ENCODE measurements around the gene PLK3.
A peak's percentile ranks its signal among the peaks of the same experiment; 100 is the strongest.
"Not testable (repeated sequence)": the region's sequence is repeated elsewhere in the genome, so short reads cannot be mapped to it uniquely, and the experiment has no call there.

Gene PLK3

DNA sequence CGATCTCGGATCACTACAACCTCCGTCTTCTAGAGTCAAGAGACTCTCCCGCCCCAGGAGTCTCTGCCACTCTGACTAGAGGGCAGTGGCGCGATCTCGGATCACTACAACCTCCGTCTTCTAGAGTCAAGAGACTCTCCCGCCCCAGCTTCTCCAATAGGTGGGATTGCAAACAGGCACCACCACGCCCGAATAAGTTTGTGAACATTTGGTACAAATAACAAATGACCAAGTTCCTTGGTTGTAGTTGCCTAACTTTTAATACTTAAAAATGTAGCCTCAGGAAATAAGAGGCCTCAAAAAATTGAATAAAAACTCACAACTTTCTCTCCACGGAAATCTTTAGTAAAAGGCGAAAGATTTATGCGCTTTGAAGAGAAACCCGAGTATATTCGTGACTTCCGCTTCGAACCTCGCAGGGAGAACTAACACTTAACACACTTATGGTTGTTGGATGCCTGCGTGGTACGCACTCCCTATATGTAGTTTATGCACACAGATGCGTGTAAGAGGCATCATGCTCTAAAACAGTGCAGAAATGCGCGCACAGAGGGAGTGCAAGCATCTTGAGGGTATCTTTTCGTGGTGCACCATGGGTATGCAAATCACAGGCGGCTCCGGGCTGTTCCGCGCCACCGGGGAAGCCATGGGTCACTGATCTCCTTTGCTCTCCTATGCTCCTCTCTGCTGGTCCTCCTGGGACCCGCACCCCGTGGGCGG lies 19.6 kb downstream of the PLK3 start:
- peak overlapping the region; percentile 69 to 97 (median 79) for H3K9ac ChIP-seq (ENCODE audit: low read length in 5 of 5)
- no peaks in the 10 kb centered on the region for H3K27me3 ChIP-seq (ENCODE audit: control insufficient read depth in 5 of 5, insufficient read depth in 4 of 5, low read length in 5 of 5)
- H3K36me3 ChIP-seq (ENCODE audit: control insufficient read depth in 5 of 5, insufficient read depth in 5 of 5, low read length in 5 of 5), result peaks cover 0 to 7% (median 2%) of the 10 kb centered on the region in 5 donors
- H3K4me3 ChIP-seq (ENCODE audit: low read depth in 1 of 5, low read length in 5 of 5), result peak overlapping the region; percentile 75 to 94 (median 81)
- peaks cover 3 to 23% (median 19%) of the 10 kb centered on the region in 5 donors for H3K4me1 ChIP-seq (ENCODE audit: control insufficient read depth in 5 of 5, insufficient read depth in 5 of 5, low read length in 5 of 5)
- H3K9me3 ChIP-seq (ENCODE audit: control insufficient read depth in 5 of 5, low read length in 5 of 5), result no peaks in the 10 kb centered on the region
- peak overlapping the region; percentile 73 for H3K27ac ChIP-seq (ENCODE audit: low read depth, low read length)

DNA sequence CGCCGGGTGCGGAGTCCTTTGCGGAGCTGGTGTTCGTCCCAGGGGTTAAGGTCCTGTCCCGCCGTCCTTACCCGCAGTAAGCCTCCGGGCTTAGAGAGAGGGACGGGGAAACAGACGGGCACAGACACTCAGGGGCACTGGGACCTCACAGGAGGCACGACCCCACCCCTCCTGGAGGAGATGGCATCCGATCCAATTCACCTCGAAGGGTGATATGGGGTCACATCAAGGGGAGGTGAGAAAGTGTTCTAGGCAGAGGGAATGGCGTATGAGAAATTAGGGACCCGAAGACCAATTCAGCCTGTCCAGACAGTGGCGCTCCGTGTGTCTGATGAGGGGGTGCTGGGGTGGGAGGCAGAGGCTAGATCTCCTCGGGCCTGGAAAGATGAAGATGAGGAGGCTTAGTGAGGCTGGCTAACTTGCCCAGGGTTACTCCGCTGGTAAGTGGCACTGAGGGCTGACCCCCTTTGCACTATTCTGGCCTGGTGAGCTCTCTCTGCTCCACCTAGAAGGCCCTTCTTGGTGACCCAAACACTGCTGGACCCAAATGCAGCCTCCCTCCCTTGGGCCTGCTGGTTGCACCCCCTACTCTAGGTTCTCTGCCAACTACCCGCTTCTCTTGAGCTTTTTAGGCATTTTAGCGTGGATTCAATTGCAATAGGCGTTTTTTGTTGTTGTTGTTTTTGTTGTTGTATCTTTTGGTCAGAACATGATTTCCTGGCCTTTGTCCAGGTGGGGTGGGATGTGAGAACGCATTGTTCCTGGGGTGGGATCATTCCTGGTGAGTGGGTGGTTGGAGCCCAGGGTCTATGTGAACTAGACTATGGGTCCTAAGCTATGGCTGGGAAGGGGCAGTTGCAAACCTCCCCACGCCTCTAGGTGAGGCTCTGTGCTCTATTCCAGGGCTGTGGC lies 20.4 kb downstream of the PLK3 start:
- Histone ChIP-seq H3K27ac (ENCODE audit: low read depth, low read length) (peak overlapping the region; percentile 73), H3K36me3 (ENCODE audit: control insufficient read depth in 5 of 5, insufficient read depth in 5 of 5, low read length in 5 of 5) (peaks cover 0 to 4% (median 0%) of the 10 kb centered on the region in 5 donors), H3K9ac (ENCODE audit: low read length in 5 of 5) (peak overlapping the region; percentile 69 to 97 (median 79)), H3K27me3 (ENCODE audit: control insufficient read depth in 5 of 5, insufficient read depth in 4 of 5, low read length in 5 of 5) (no peaks in the 10 kb centered on the region), H3K4me1 (ENCODE audit: control insufficient read depth in 5 of 5, insufficient read depth in 5 of 5, low read length in 5 of 5) (peaks cover 3 to 23% (median 19%) of the 10 kb centered on the region in 5 donors), H3K4me3 (ENCODE audit: low read depth in 1 of 5, low read length in 5 of 5) (peak overlapping the region; percentile 75 to 94 (median 81)), H3K9me3 (ENCODE audit: control insufficient read depth in 5 of 5, low read length in 5 of 5) (no peaks in the 10 kb centered on the region)

DNA sequence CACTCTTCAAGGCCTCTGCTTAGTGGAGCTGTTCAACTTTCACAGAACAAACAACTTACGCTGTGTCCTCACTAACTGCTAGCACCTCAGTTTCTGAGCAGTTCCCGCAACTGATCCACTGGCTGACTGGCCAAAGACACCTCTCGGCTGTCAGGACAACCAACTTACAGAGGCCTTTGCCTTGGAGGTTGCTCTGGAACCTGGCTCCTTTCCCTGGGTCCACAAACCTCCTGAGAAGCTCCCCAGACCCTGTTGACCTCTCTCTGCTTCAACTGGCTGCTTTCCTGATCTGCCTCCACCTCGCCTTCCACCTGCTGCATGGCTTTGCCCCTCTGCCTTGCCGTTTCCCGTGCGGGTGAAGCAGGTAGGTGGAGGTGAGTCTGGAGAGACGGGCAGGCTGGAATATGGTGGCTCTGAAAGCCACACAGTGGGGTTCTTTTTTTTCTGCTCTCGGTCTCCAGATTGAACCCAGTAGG lies 21.1 kb downstream of the PLK3 start:
- Histone ChIP-seq H3K4me3 (ENCODE audit: low read depth in 1 of 5, low read length in 5 of 5) (peak overlapping the region in 2 of 5 donors; percentile 29 to 81), H3K9me3 (ENCODE audit: control insufficient read depth in 5 of 5, low read length in 5 of 5) (no peaks in the 10 kb centered on the region), H3K27ac (ENCODE audit: low read depth, low read length) (no peak overlapping the region), H3K36me3 (ENCODE audit: control insufficient read depth in 5 of 5, insufficient read depth in 5 of 5, low read length in 5 of 5) (no peaks in the 10 kb centered on the region), H3K9ac (ENCODE audit: low read length in 5 of 5) (no peak overlapping the region), H3K4me1 (ENCODE audit: control insufficient read depth in 5 of 5, insufficient read depth in 5 of 5, low read length in 5 of 5) (peaks cover 3 to 26% (median 23%) of the 10 kb centered on the region in 5 donors), H3K27me3 (ENCODE audit: control insufficient read depth in 5 of 5, insufficient read depth in 4 of 5, low read length in 5 of 5) (no peaks in the 10 kb centered on the region)

DNA sequence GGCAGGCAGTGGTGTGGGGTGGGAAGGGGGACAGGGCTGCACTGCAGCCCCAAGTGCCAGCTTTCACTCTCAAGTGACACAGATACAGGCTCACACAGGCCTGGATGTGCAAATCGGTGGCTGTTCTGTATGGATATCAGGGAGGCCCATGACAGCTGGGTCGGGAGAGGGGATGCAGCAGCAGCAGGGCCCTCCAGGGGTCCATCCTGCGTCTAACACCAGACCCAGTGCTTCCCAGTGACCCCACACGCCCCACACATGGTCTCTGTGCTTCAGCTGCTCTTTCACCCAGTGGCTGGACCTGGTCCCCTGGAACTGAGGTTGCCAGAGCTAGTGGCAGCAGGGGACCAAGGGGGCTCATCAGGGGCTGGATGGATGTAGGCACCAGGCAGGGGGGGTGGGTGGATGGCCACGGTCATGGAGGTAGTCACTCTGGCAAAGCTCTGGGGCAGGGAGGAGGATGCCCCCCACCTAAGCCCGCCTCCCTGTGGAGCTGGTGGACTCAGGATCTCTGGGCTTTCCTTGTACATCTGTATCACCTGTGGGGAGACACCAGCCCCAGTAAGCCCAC lies 22.0 kb downstream of the PLK3 start:
- Histone ChIP-seq H3K4me3 (ENCODE audit: low read depth in 1 of 5, low read length in 5 of 5) (no peak overlapping the region), H3K9me3 (ENCODE audit: control insufficient read depth in 5 of 5, low read length in 5 of 5) (no peaks in the 10 kb centered on the region), H3K9ac (ENCODE audit: low read length in 5 of 5) (no peak overlapping the region), H3K4me1 (ENCODE audit: control insufficient read depth in 5 of 5, insufficient read depth in 5 of 5, low read length in 5 of 5) (peaks cover 3 to 36% (median 26%) of the 10 kb centered on the region in 5 donors), H3K27me3 (ENCODE audit: control insufficient read depth in 5 of 5, insufficient read depth in 4 of 5, low read length in 5 of 5) (no peaks in the 10 kb centered on the region), H3K36me3 (ENCODE audit: control insufficient read depth in 5 of 5, insufficient read depth in 5 of 5, low read length in 5 of 5) (no peaks in the 10 kb centered on the region), H3K27ac (ENCODE audit: low read depth, low read length) (no peak overlapping the region)

DNA sequence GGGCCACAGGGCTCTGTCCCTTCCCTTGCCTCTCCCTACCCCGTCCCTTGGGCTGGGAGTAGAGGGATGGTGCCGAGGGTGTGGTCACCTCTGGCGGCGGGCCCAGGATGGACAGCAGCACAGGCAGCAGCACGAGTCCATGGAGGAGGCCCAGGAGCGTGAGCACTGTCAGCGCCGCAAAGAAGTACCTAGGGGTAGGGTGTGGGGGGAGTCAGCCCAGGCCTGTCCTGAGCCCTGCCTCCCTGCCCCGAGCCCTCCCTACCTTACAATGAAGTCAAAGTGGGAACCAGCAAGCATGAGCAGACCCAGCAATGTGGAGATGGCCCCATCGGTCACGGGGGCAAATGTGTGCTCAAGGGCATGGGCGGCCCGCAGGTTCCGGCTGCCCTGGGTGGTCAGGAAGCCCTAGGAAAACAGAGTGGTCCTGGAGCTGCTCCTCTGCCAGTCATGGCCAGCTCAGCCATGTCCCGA lies 22.8 kb downstream of the PLK3 start:
- peaks cover 3 to 37% (median 26%) of the 10 kb centered on the region in 5 donors for H3K4me1 ChIP-seq (ENCODE audit: control insufficient read depth in 5 of 5, insufficient read depth in 5 of 5, low read length in 5 of 5)
- no peak overlapping the region for H3K27ac ChIP-seq (ENCODE audit: low read depth, low read length)
- no peaks in the 10 kb centered on the region for H3K27me3 ChIP-seq (ENCODE audit: control insufficient read depth in 5 of 5, insufficient read depth in 4 of 5, low read length in 5 of 5)
- H3K4me3 ChIP-seq (ENCODE audit: low read depth in 1 of 5, low read length in 5 of 5), result no peak overlapping the region
- H3K9ac ChIP-seq (ENCODE audit: low read length in 5 of 5), result no peak overlapping the region
- H3K36me3 ChIP-seq (ENCODE audit: control insufficient read depth in 5 of 5, insufficient read depth in 5 of 5, low read length in 5 of 5), result no peaks in the 10 kb centered on the region
- no peaks in the 10 kb centered on the region for H3K9me3 ChIP-seq (ENCODE audit: control insufficient read depth in 5 of 5, low read length in 5 of 5)

DNA sequence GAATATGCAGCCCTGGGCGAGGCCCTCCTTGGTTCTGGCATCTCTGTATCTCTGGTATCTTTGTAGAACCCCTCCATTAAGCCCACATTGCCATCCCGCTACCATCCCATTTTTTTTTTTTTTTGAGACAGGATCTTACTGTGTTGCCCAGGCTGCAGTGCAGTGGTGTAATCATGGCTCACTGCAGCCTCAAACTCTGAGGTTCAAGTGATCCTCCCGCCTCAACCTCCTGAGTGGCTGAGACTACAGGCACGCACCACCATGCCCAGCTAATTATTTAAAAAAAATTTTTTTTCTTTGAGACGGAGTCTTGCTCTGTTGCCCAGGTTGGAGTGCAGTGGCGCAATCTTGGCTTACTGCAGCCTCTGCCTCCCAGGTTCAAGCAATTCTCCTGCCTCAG lies 24.2 kb downstream of the PLK3 start:
- not testable (repeated sequence) for H3K27me3 ChIP-seq (ENCODE audit: control insufficient read depth in 5 of 5, insufficient read depth in 4 of 5, low read length in 5 of 5); H3K9ac ChIP-seq (ENCODE audit: low read length in 5 of 5); H3K9me3 ChIP-seq (ENCODE audit: control insufficient read depth in 5 of 5, low read length in 5 of 5); H3K36me3 ChIP-seq (ENCODE audit: control insufficient read depth in 5 of 5, insufficient read depth in 5 of 5, low read length in 5 of 5); H3K4me3 ChIP-seq (ENCODE audit: low read depth in 1 of 5, low read length in 5 of 5); H3K27ac ChIP-seq (ENCODE audit: low read depth, low read length)
- peaks cover 3 to 32% (median 25%) of the 10 kb centered on the region in 5 donors for H3K4me1 ChIP-seq (ENCODE audit: control insufficient read depth in 5 of 5, insufficient read depth in 5 of 5, low read length in 5 of 5)

DNA sequence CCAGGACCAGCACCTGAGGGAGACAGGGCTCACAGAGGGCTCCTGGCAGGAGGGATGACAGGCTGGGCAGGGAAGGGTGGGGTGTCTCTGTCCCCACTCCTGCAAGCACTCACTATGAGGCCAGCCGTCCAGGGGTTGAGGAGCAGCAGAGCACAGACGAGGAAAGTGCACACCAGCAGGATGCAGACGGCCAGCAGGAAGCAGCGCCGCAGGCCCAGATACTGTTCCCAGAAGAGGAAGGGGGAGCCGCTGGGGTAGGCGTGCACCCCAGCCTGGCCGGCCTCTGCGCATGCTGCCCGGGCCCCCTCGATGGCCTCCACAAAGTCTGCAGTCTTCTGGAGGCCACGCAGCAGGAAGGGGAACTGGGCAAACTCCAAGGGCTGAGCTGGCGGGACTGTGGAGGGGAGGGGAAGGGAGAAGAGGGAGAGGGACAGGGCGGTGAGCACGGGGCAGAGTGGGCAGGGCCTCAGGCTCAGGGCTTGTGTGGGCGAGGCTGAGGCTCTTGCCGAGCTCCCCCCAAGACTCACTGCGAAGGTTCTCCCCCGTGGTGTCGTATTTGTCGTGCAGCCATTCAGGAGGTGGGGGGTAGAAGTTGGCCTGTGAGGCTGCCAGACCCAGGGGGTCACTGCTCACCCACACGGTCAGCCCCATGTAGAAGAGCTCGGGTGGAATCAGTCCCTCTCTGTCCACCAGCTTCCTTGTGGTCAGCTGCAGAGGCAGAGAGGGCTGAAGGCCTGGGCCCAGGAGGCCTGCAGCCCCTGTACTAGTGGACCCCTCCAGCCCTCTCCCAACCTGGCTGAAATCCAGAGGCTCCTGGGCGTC lies 26.4 kb downstream of the PLK3 start:
- Histone ChIP-seq H3K36me3 (ENCODE audit: control insufficient read depth in 5 of 5, insufficient read depth in 5 of 5, low read length in 5 of 5) (no peaks in the 10 kb centered on the region), H3K4me1 (ENCODE audit: control insufficient read depth in 5 of 5, insufficient read depth in 5 of 5, low read length in 5 of 5) (peaks cover 0 to 19% (median 11%) of the 10 kb centered on the region in 5 donors), H3K27me3 (ENCODE audit: control insufficient read depth in 5 of 5, insufficient read depth in 4 of 5, low read length in 5 of 5) (no peaks in the 10 kb centered on the region), H3K9ac (ENCODE audit: low read length in 5 of 5) (peak overlapping the region in 1 of 5 donors; percentile 7), H3K4me3 (ENCODE audit: low read depth in 1 of 5, low read length in 5 of 5) (peak overlapping the region in 3 of 5 donors; percentile 16 to 39 (median 35)), H3K9me3 (ENCODE audit: control insufficient read depth in 5 of 5, low read length in 5 of 5) (no peaks in the 10 kb centered on the region), H3K27ac (ENCODE audit: low read depth, low read length) (no peak overlapping the region)

DNA sequence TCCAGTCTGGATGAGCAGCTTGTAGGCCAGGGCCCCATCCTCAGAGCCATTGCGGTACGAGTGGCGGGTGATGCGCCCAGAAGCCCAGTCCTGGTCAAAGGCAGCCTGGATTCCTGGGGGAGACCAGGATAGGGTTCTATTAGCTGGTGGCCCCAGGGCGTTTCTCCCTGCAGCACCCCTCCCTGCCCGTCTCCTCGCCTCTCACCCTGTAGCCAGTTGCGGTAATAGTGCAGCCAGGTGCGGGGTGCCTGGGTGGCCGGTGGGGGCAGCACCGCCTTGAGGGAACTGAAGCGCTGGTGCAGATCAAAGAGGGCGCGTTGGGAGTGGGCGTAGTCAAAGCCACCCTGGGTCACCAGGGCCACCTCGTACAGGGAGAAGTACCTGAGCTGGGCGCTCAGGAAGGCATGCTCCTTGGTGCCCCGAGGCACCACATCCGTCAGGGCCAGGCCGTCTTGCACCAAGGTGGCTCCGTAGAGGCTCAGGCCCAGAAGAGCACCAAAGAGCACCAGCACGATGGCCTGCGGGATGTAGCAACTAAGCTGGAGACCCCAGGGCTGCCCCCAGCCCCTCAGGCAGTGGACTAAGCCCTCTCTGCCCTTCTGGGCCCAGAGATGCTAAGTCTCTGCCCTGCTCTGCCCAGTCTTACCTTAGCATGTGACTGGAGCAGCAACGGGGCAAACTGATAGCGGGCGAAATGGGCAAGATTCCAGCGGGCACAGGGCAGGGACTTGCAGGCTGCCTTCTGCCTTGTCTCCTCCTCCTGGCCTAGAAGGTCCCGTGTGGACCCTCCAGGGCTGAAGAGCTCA lies 27.2 kb downstream of the PLK3 start:
- H3K27ac ChIP-seq (ENCODE audit: low read depth, low read length), result no peak overlapping the region

More for the DNA sequence above, 27.2 kb downstream of the PLK3 start:
- no peak overlapping the region for H3K9ac ChIP-seq (ENCODE audit: low read length in 5 of 5)
- no peaks in the 10 kb centered on the region for H3K36me3 ChIP-seq (ENCODE audit: control insufficient read depth in 5 of 5, insufficient read depth in 5 of 5, low read length in 5 of 5)
- no peaks in the 10 kb centered on the region for H3K9me3 ChIP-seq (ENCODE audit: control insufficient read depth in 5 of 5, low read length in 5 of 5)
- no peak overlapping the region for H3K4me3 ChIP-seq (ENCODE audit: low read depth in 1 of 5, low read length in 5 of 5)
- H3K27me3 ChIP-seq (ENCODE audit: control insufficient read depth in 5 of 5, insufficient read depth in 4 of 5, low read length in 5 of 5), result no peaks in the 10 kb centered on the region
- peaks cover 0 to 19% (median 11%) of the 10 kb centered on the region in 5 donors for H3K4me1 ChIP-seq (ENCODE audit: control insufficient read depth in 5 of 5, insufficient read depth in 5 of 5, low read length in 5 of 5)

All from subcutaneous abdominal adipose tissue (tissue), 5 donors.